OCI-LY7 (cell line): Measurements from ENCODE around the gene SARS2. TPM values are rescaled to one million over a fixed set of nuclear protein-coding genes. Genes with fewer than 3 reads are reported as not detected.

Experiments
- BruUV-seq: library from RNA; stranded (reverse); fragments of 400-500 nt; replicated peaks from 2 replicates; lab custom pipeline; 2021; lab: Mats Ljungman, UMichigan
- CTCF ChIA-PET: fragments of 300-600 bp; sonication (Branson Sonifier 250); formaldehyde crosslinking; loops from one replicate; lab custom pipeline; 2022; ENCODE audit warnings: antibody characterized with exemption; ENCODE audit not compliant: unreplicated experiment; lab: Charles Lee
- POLR2A ChIA-PET: fragments of 300-600 bp; sonication (Branson Sonifier 250); formaldehyde crosslinking; loops from one replicate; lab custom pipeline; 2022; ENCODE audit warnings: antibody characterized with exemption; lab: Charles Lee
- DNase-seq: peaks from one replicate; pipeline ENCODE4 v3.0.0-alpha.2; 2015; ENCODE audit warnings: low spot score
- H2AFZ ChIP-seq: fragments of 200-600 bp; sonication (generic), shearing (Covaris generic); 2 replicates; pipeline ENCODE4 v1.6.1; 2014; ENCODE audit warnings: mild to moderate bottlenecking, antibody characterized with exemption, low read length, moderate library complexity
- H3K27ac ChIP-seq: fragments of 200-600 bp; sonication (generic); 2 replicates; pipeline ENCODE4 v1.5.1; 2014; ENCODE audit warnings: mixed run types, low read depth, mild to moderate bottlenecking, moderate library complexity, low read length, inconsistent platforms; ENCODE audit not compliant: poor library complexity, severe bottlenecking
- H3K36me3 ChIP-seq: fragments of 200-600 bp; sonication (generic); 2 replicates; pipeline ENCODE4 v1.6.1; 2014; ENCODE audit warnings: mild to moderate bottlenecking, antibody characterized with exemption, low read length, moderate library complexity, mixed read lengths; ENCODE audit not compliant: insufficient read depth
- H3K4me1 ChIP-seq: fragments of 200-600 bp; sonication (generic); 2 replicates; pipeline ENCODE4 v1.5.1; 2014; ENCODE audit warnings: mild to moderate bottlenecking, low read length; ENCODE audit not compliant: insufficient read depth, poor library complexity, severe bottlenecking
- H3K4me2 ChIP-seq: fragments of 200-600 bp; sonication (generic); 2 replicates; pipeline ENCODE4 v1.6.1; 2014; ENCODE audit warnings: mild to moderate bottlenecking, low read length
- H3K4me3 ChIP-seq: fragments of 200-600 bp; sonication (generic); 2 replicates; pipeline ENCODE4 v1.5.1; 2014; ENCODE audit warnings: mild to moderate bottlenecking, low read depth, low read length; ENCODE audit not compliant: poor library complexity, severe bottlenecking
- H3K79me2 ChIP-seq: fragments of 200-600 bp; sonication (generic); 2 replicates; pipeline ENCODE4 v1.6.1; 2016; ENCODE audit warnings: low read depth, mild to moderate bottlenecking, low read length, moderate library complexity, mixed read lengths; ENCODE audit not compliant: insufficient read depth
- H3K9me2 ChIP-seq: fragments of 200-600 bp; sonication (generic); 2 replicates; pipeline ENCODE4 v1.6.1; 2016; ENCODE audit warnings: mild to moderate bottlenecking, low read length, mixed read lengths; ENCODE audit not compliant: insufficient read depth
- H3K9me3 ChIP-seq: fragments of 200-600 bp; sonication (generic); 2 replicates; pipeline ENCODE4 v1.6.1; 2014; ENCODE audit warnings: mild to moderate bottlenecking, mixed run types, low read length, mixed read lengths
- H4K20me1 ChIP-seq: fragments of 200-600 bp; sonication (generic); 2 replicates; pipeline ENCODE4 v1.6.1; 2014; ENCODE audit warnings: mild to moderate bottlenecking, antibody characterized with exemption, low read length, moderate library complexity, mixed read lengths; ENCODE audit not compliant: insufficient read depth
- CTCF ChIP-seq: fragments of 200-600 bp; sonication (generic); conservative IDR thresholded peaks from 2 replicates; pipeline ENCODE4 v1.5.1; 2014; ENCODE audit warnings: mild to moderate bottlenecking, antibody characterized with exemption, low read length, moderate library complexity, mixed read lengths
- EZH2phosphoT487 ChIP-seq: fragments of 200-600 bp; sonication (generic); IDR thresholded peaks from 2 replicates; pipeline ENCODE4 v1.6.1; 2018; ENCODE audit warnings: low read depth, borderline replicate concordance, mild to moderate bottlenecking, mixed run types, antibody characterized with exemption, low read length, moderate library complexity, mixed read lengths
- intact Hi-C: fragments of 100-400 bp; cut with micrococcal nuclease; formaldehyde crosslinking; loops from one replicate; pipeline ENCODE4 v1.10.0; 2022; ENCODE audit not compliant: unreplicated experiment
- total RNA-seq, 2 experiments: library from RNA; depleted of rRNA in 1 of 2; stranded (reverse); fragments of >200 nt in 1 of 2; shearing (Covaris generic) in 1 of 2; gene quantifications; 2 replicates each; pipeline ENCODE4 v1.2.3, GENCODE V29; 2014 to 2022

Gene SARS2
- total RNA-seq, 2 experiments from 2014 or later = 37.7 to 52.8 TPM

- H3K36me3 ChIP-seq = peaks cover 4% of the 10 kb centered on the region; the same call in 1 of the 2 replicates
- H3K27ac ChIP-seq = peak overlapping the region; percentile 64
- H2AFZ ChIP-seq = peak overlapping the region; percentile 88
- no TSS peak for BruUV-seq
- no peaks in the 10 kb centered on the region for H4K20me1 ChIP-seq
- H3K4me2 ChIP-seq = peak overlapping the region; percentile 99
- peaks cover 53% of the 10 kb centered on the region for H3K4me1 ChIP-seq
- no peak for TF ChIP-seq EZH2phosphoT487
- peak; percentile 85 for TF ChIP-seq CTCF
- no peaks in the 10 kb centered on the region for H3K9me2 ChIP-seq
- peak; percentile 96 for DNase-seq
- peaks cover 12% of the 10 kb centered on the region; the same call in 1 of the 2 replicates for H3K79me2 ChIP-seq
- CTCF ChIA-PET = interaction anchor here (1.0 to 1.3 kb wide), 2 partner anchors 9 to 13 kb away, joined by 4 to 5 read pairs; partner anchors contain the start of gene RINL
- H3K9me3 ChIP-seq = no peaks in the 10 kb centered on the region
- peak overlapping the region; percentile 73 for H3K4me3 ChIP-seq
- intact Hi-C loops = loop anchor here (1.0 kb wide), 1 partner anchor 18 kb away; no protein-coding TSS in a partner anchor
- POLR2A ChIA-PET = interaction anchor here (1.2 to 1.6 kb wide), 2 partner anchors 17 to 135 kb away, joined by 3 to 6 read pairs; no protein-coding TSS in a partner anchor
Measured at GRCh38 chr19:38869836-38870607, 60.5 kb downstream of the SARS2 start.

- Histone ChIP-seq H3K36me3 (peaks cover 4% of the 10 kb centered on the region; the same call in 1 of the 2 replicates), H3K4me1 (peaks cover 61% of the 10 kb centered on the region), H3K79me2 (peaks cover 12% of the 10 kb centered on the region; the same call in 1 of the 2 replicates), H3K9me2 (no peaks in the 10 kb centered on the region), H3K27ac (peak overlapping the region; percentile 64), H3K9me3 (no peaks in the 10 kb centered on the region), H2AFZ (peak overlapping the region; percentile 88), H4K20me1 (no peaks in the 10 kb centered on the region), H3K4me2 (peak overlapping the region; percentile 99), H3K4me3 (peak overlapping the region; percentile 73)
- intact Hi-C loops = loop anchor here (1.0 kb wide), 1 partner anchor 17 kb away; no protein-coding TSS in a partner anchor
- ChIA-PET POLR2A (interaction anchor here (0.6 to 1.6 kb wide), 4 partner anchors 12 to 593 kb away, joined by 3 to 7 read pairs (median 5); no protein-coding TSS in a partner anchor), CTCF (interaction anchor here (1.0 to 1.3 kb wide), 3 partner anchors 9 to 467 kb away, joined by 4 to 6 read pairs (median 5); partner anchors contain the start of gene RINL)
- DNase-seq = peak; percentile 65
- TF ChIP-seq CTCF (no peak), EZH2phosphoT487 (no peak)
- BruUV-seq = no TSS peak
Measured at GRCh38 chr19:38869160-38869835, 61.3 kb downstream of the SARS2 start.
